Measurements from ENCODE around the gene CFAP210.
"Not testable (repeated sequence)": the region's sequence is repeated elsewhere in the genome, so short reads cannot be mapped to it uniquely, and the experiment has no call there.

Gene CFAP210

GRCh38 chr2:169684712-169685111 is 9.5 kb downstream of the CFAP210 start:
- not testable (repeated sequence) for H3K27ac ChIP-seq; H3K36me3 ChIP-seq (ENCODE audit: control insufficient read depth, insufficient read depth, low read length); H2AFZ ChIP-seq; H3K4me1 ChIP-seq; H3K9me3 ChIP-seq (ENCODE audit: control insufficient read depth, low read length); H3K27me3 ChIP-seq (ENCODE audit: control insufficient read depth, insufficient read depth, low read length); H3K4me3 ChIP-seq (ENCODE audit: low read depth, low read length); H3K4me2 ChIP-seq (ENCODE audit: low read length); H3K9ac ChIP-seq; H3K79me2 ChIP-seq

GRCh38 chr2:169684135-169684565 is 10.1 kb downstream of the CFAP210 start:
- H3K27me3 ChIP-seq (ENCODE audit: control insufficient read depth, insufficient read depth, low read length) = no peaks in the 10 kb centered on the region
- no peak overlapping the region for H3K9ac ChIP-seq
- H3K36me3 ChIP-seq (ENCODE audit: control insufficient read depth, insufficient read depth, low read length) = no peaks in the 10 kb centered on the region
- no peaks in the 10 kb centered on the region for H3K4me1 ChIP-seq
- H3K79me2 ChIP-seq = no peaks in the 10 kb centered on the region
- H3K4me3 ChIP-seq (ENCODE audit: low read depth, low read length) = no peak overlapping the region
- H3K9me3 ChIP-seq (ENCODE audit: control insufficient read depth, low read length) = no peaks in the 10 kb centered on the region
- no peak overlapping the region for H2AFZ ChIP-seq
- no peak for TF ChIP-seq CTCF (IDR thresholded peaks at IDR 0.05)
- no peak overlapping the region for H3K4me2 ChIP-seq (ENCODE audit: low read length)
- no peak overlapping the region for H3K27ac ChIP-seq

- no peak for TF ChIP-seq CTCF (IDR thresholded peaks at IDR 0.05)
These were observed 10.6 kb downstream of the CFAP210 start for GRCh38 chr2:169683425-169684134.

GRCh38 chr2:169683054-169683424 is 11.2 kb downstream of the CFAP210 start:
- H3K36me3 ChIP-seq (ENCODE audit: control insufficient read depth, insufficient read depth, low read length) = no peaks in the 10 kb centered on the region
- H3K27ac ChIP-seq = no peak overlapping the region
- H2AFZ ChIP-seq = no peak overlapping the region
- no peak overlapping the region for H3K9ac ChIP-seq
- H3K27me3 ChIP-seq (ENCODE audit: control insufficient read depth, insufficient read depth, low read length) = no peaks in the 10 kb centered on the region
- no peak overlapping the region for H3K4me3 ChIP-seq (ENCODE audit: low read depth, low read length)
- no peak overlapping the region for H3K4me2 ChIP-seq (ENCODE audit: low read length)
- no peaks in the 10 kb centered on the region for H3K79me2 ChIP-seq
- no peak for TF ChIP-seq CTCF (IDR thresholded peaks at IDR 0.05)
- no peaks in the 10 kb centered on the region for H3K9me3 ChIP-seq (ENCODE audit: control insufficient read depth, low read length)
- no peaks in the 10 kb centered on the region for H3K4me1 ChIP-seq

More at GRCh38 chr2:169683425-169684134, 10.6 kb downstream of the CFAP210 start:
- H3K4me3 ChIP-seq (ENCODE audit: low read depth, low read length) = no peak overlapping the region
- no peaks in the 10 kb centered on the region for H3K79me2 ChIP-seq
- no peaks in the 10 kb centered on the region for H3K27me3 ChIP-seq (ENCODE audit: control insufficient read depth, insufficient read depth, low read length)
- H3K4me1 ChIP-seq = no peaks in the 10 kb centered on the region
- H2AFZ ChIP-seq = no peak overlapping the region
- no peak overlapping the region for H3K9ac ChIP-seq
- H3K9me3 ChIP-seq (ENCODE audit: control insufficient read depth, low read length) = no peaks in the 10 kb centered on the region
- no peak overlapping the region for H3K4me2 ChIP-seq (ENCODE audit: low read length)
- no peaks in the 10 kb centered on the region for H3K36me3 ChIP-seq (ENCODE audit: control insufficient read depth, insufficient read depth, low read length)
- H3K27ac ChIP-seq = no peak overlapping the region

GRCh38 chr2:169676850-169677249 is 17.4 kb downstream of the CFAP210 start:
- H2AFZ ChIP-seq = no peak overlapping the region
- H3K27ac ChIP-seq = no peak overlapping the region
- no peak overlapping the region for H3K9ac ChIP-seq
- H3K4me1 ChIP-seq = no peaks in the 10 kb centered on the region
- H3K27me3 ChIP-seq (ENCODE audit: control insufficient read depth, insufficient read depth, low read length) = no peaks in the 10 kb centered on the region
- no peak for TF ChIP-seq CTCF (IDR thresholded peaks at IDR 0.05)
- H3K4me3 ChIP-seq (ENCODE audit: low read depth, low read length) = no peak overlapping the region
- no peaks in the 10 kb centered on the region for H3K79me2 ChIP-seq
- H3K36me3 ChIP-seq (ENCODE audit: control insufficient read depth, insufficient read depth, low read length) = no peaks in the 10 kb centered on the region
- no peak overlapping the region for H3K4me2 ChIP-seq (ENCODE audit: low read length)
- no peaks in the 10 kb centered on the region for H3K9me3 ChIP-seq (ENCODE audit: control insufficient read depth, low read length)
